ENCODE data around the gene RNF10.
"Not testable (repeated sequence)": the region's sequence is repeated elsewhere in the genome, so short reads cannot be mapped to it uniquely, and the experiment has no call there.

The RNF10 gene

GRCh38 chr12:120534203-120534702 is at the start of gene RNF10:
Gene RNF10 (plus strand): TSS chr12:120534356. CDS start chr12:120534812, 456 bp downstream.
- peak; percentile 91 for DNase-seq (ENCODE audit: low spot score)

GRCh38 chr12:120485961-120486881 is 47.9 kb upstream of the RNF10 start:
- DNase-seq (ENCODE audit: low spot score), result no peak

- not testable (repeated sequence) for DNase-seq (ENCODE audit: low spot score)
Measured at GRCh38 chr12:120487552-120487951, 46.6 kb upstream of the RNF10 start.

- DNase-seq (ENCODE audit: low spot score), result no peak
Measured at GRCh38 chr12:120488057-120488640, 46.0 kb upstream of the RNF10 start.

GRCh38 chr12:120489018-120489417 is 45.1 kb upstream of the RNF10 start:
- no peak for DNase-seq (ENCODE audit: low spot score)

- DNase-seq (ENCODE audit: low spot score), result no peak
Measured at GRCh38 chr12:120490325-120490724, 43.8 kb upstream of the RNF10 start.

GRCh38 chr12:120490833-120491512 is 43.2 kb upstream of the RNF10 start:
- DNase-seq (ENCODE audit: low spot score), result no peak

GRCh38 chr12:120495186-120495730 is 38.9 kb upstream of the RNF10 start:
- DNase-seq (ENCODE audit: low spot score), result no peak

- peak; percentile 97 for DNase-seq (ENCODE audit: low spot score)
Measured at GRCh38 chr12:120495731-120496412, 38.3 kb upstream of the RNF10 start, which contains the start of gene DYNLL1. Gene DYNLL1 (plus strand): TSS chr12:120496113. CDS start chr12:120496422, 309 bp downstream.

- peak; percentile 77 for DNase-seq (ENCODE audit: low spot score)
Measured at GRCh38 chr12:120496413-120497340, 37.5 kb upstream of the RNF10 start.

GRCh38 chr12:120497524-120498150 is 36.5 kb upstream of the RNF10 start:
- DNase-seq (ENCODE audit: low spot score), result no peak

- DNase-seq (ENCODE audit: low spot score), result no peak
Measured at GRCh38 chr12:120498870-120499515, 35.2 kb upstream of the RNF10 start.

- no peak for DNase-seq (ENCODE audit: low spot score)
Measured at GRCh38 chr12:120500581-120500980, 33.6 kb upstream of the RNF10 start.

GRCh38 chr12:120504587-120504986 is 29.6 kb upstream of the RNF10 start:
- DNase-seq (ENCODE audit: low spot score), result no peak

- DNase-seq (ENCODE audit: low spot score), result no peak
Measured at GRCh38 chr12:120508537-120508936, 25.6 kb upstream of the RNF10 start.

GRCh38 chr12:120514002-120514401 is 20.2 kb upstream of the RNF10 start:
- no peak for DNase-seq (ENCODE audit: low spot score)

GRCh38 chr12:120515496-120515895 is 18.7 kb upstream of the RNF10 start:
- DNase-seq (ENCODE audit: low spot score), result no peak

GRCh38 chr12:120519324-120519723 is 14.8 kb upstream of the RNF10 start:
- not testable (repeated sequence) for DNase-seq (ENCODE audit: low spot score)

- DNase-seq (ENCODE audit: low spot score), result no peak
Measured at GRCh38 chr12:120522568-120522967, 11.6 kb upstream of the RNF10 start.

Data from cerebellar cortex (tissue), 1 donor.